SK-N-SH treated with all-trans-retinoic acid at 6 μM for 48 hours (cell line): ENCODE data around the gene PCNT.

Experiments
- ATAC-seq: fragments of 200-7000 bp; cut with Tn5 transposase; 3 replicates; pipeline ENCODE4 v1.9.1; 2020; ENCODE audit warnings: mild to moderate bottlenecking, moderate library complexity
- ARNTL ChIP-seq: fragments of 450-650 bp; formaldehyde crosslinking; IDR thresholded peaks from 2 replicates; pipeline ENCODE4 v1.5.0; 2020; ENCODE audit warnings: low read depth, mild to moderate bottlenecking, moderate library complexity, borderline replicate concordance
- BACH2 ChIP-seq: fragments of 250-450 bp; sonication (Bioruptor Pico); IDR thresholded peaks from 2 replicates; pipeline ENCODE4 v1.9.0; 2021; ENCODE audit warnings: mild to moderate bottlenecking, borderline replicate concordance
- CSDC2 ChIP-seq: fragments of 250-450 bp; sonication (Bioruptor Pico); IDR thresholded peaks from 2 replicates; pipeline ENCODE4 v1.5.0; 2020; ENCODE audit warnings: mild to moderate bottlenecking, moderate library complexity
- ESRRG ChIP-seq: fragments of 250-450 bp; sonication (Bioruptor Pico); IDR thresholded peaks from 2 replicates; pipeline ENCODE4 v1.6.1; 2021; ENCODE audit warnings: mild to moderate bottlenecking
- GLIS3 ChIP-seq: fragments of 250-450 bp; sonication (Bioruptor Pico); IDR thresholded peaks from 2 replicates; pipeline ENCODE4 v1.5.0; 2020; ENCODE audit warnings: mild to moderate bottlenecking, moderate library complexity
- POU6F1 ChIP-seq: fragments of 250-450 bp; sonication (Bioruptor Pico); IDR thresholded peaks from 2 replicates; pipeline ENCODE4 v1.8.0; 2021; ENCODE audit warnings: low read depth, mild to moderate bottlenecking, moderate library complexity, borderline replicate concordance
- PPARA ChIP-seq: fragments of 250-450 bp; sonication (Bioruptor Pico); IDR thresholded peaks from 2 replicates; pipeline ENCODE4 v1.5.0; 2020; ENCODE audit warnings: mild to moderate bottlenecking, borderline replicate concordance
- TCF4 ChIP-seq: fragments of 250-450 bp; sonication (Bioruptor Pico); IDR thresholded peaks from 2 replicates; pipeline ENCODE4 v1.8.0; 2021; ENCODE audit warnings: mild to moderate bottlenecking, moderate library complexity, borderline replicate concordance
- TOX ChIP-seq: fragments of 250-450 bp; sonication (Bioruptor Pico); IDR thresholded peaks from 2 replicates; pipeline ENCODE4 v1.8.0; 2021; ENCODE audit warnings: mild to moderate bottlenecking, moderate library complexity, borderline replicate concordance
- TSHZ2 ChIP-seq: fragments of 250-450 bp; sonication (Bioruptor Pico); IDR thresholded peaks from 2 replicates; pipeline ENCODE4 v1.5.0; 2020; ENCODE audit warnings: mild to moderate bottlenecking, moderate library complexity
- ZC3H10 ChIP-seq: fragments of 250-450 bp; sonication (Bioruptor Pico); IDR thresholded peaks from 2 replicates; pipeline ENCODE4 v1.5.1; 2021; ENCODE audit warnings: mild to moderate bottlenecking, moderate library complexity
- ZFP3 ChIP-seq: fragments of 250-450 bp; sonication (Bioruptor Pico); IDR thresholded peaks from 2 replicates; pipeline ENCODE4 v1.5.0; 2020; ENCODE audit warnings: mild to moderate bottlenecking, moderate library complexity
- ZNF565 ChIP-seq: fragments of 450-650 bp; formaldehyde crosslinking; conservative IDR thresholded peaks from 2 replicates; pipeline ENCODE4 v1.5.0; 2020; ENCODE audit warnings: low read depth, mild to moderate bottlenecking, moderate library complexity
- ZNF8 ChIP-seq: fragments of 450-650 bp; formaldehyde crosslinking; IDR thresholded peaks from 2 replicates; pipeline ENCODE4 v1.5.0; 2020; ENCODE audit warnings: mild to moderate bottlenecking, moderate library complexity
- TF ChIP-seq, protein P1 (sequence below): fragments of 250-450 bp; sonication (Bioruptor Pico); IDR thresholded peaks from 2 replicates; pipeline ENCODE4 v1.5.1; 2021; ENCODE audit warnings: mild to moderate bottlenecking, moderate library complexity
- TF ChIP-seq, protein P2 (sequence below): fragments of 250-450 bp; sonication (Bioruptor Pico); IDR thresholded peaks from 2 replicates; pipeline ENCODE4 v1.8.0; 2020; ENCODE audit warnings: mild to moderate bottlenecking, moderate library complexity, borderline replicate concordance

Gene PCNT

GRCh38 chr21:46376856-46377453, 53.0 kb downstream of the PCNT start (continued):
- TF ChIP-seq, protein P1, sequence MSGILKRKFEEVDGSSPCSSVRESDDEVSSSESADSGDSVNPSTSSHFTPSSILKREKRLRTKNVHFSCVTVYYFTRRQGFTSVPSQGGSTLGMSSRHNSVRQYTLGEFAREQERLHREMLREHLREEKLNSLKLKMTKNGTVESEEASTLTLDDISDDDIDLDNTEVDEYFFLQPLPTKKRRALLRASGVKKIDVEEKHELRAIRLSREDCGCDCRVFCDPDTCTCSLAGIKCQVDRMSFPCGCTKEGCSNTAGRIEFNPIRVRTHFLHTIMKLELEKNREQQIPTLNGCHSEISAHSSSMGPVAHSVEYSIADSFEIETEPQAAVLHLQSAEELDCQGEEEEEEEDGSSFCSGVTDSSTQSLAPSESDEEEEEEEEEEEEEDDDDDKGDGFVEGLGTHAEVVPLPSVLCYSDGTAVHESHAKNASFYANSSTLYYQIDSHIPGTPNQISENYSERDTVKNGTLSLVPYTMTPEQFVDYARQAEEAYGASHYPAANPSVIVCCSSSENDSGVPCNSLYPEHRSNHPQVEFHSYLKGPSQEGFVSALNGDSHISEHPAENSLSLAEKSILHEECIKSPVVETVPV (CRISPR knock-in tag), result no peak
- TF ChIP-seq ARNTL (no peak), ESRRG (no peak), TSHZ2 (CRISPR knock-in tag) (no peak)
- TF ChIP-seq, all 23 proteins: peak for 0

GRCh38 chr21:46377789-46378188, 53.8 kb downstream of the PCNT start:
- TF ChIP-seq TSHZ2 (CRISPR knock-in tag) (no peak), ARNTL (no peak), TOX (CRISPR knock-in tag) (no peak), TCF4 (CRISPR knock-in tag) (no peak), CSDC2 (no peak), POU6F1 (CRISPR knock-in tag) (no peak), ZNF565 (CRISPR knock-in tag) (no peak), ZNF8 (CRISPR knock-in tag) (no peak)
- TF ChIP-seq, protein P2, sequence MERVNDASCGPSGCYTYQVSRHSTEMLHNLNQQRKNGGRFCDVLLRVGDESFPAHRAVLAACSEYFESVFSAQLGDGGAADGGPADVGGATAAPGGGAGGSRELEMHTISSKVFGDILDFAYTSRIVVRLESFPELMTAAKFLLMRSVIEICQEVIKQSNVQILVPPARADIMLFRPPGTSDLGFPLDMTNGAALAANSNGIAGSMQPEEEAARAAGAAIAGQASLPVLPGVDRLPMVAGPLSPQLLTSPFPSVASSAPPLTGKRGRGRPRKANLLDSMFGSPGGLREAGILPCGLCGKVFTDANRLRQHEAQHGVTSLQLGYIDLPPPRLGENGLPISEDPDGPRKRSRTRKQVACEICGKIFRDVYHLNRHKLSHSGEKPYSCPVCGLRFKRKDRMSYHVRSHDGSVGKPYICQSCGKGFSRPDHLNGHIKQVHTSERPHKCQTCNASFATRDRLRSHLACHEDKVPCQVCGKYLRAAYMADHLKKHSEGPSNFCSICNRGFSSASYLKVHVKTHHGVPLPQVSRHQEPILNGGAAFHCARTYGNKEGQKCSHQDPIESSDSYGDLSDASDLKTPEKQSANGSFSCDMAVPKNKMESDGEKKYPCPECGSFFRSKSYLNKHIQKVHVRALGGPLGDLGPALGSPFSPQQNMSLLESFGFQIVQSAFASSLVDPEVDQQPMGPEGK (CRISPR knock-in tag), result no peak
- ATAC-seq, result no peak

- TF ChIP-seq POU6F1 (CRISPR knock-in tag), result no peak
- TF ChIP-seq PPARA (CRISPR knock-in tag), result no peak
- no peak for TF ChIP-seq GLIS3 (CRISPR knock-in tag)
- TF ChIP-seq TCF4 (CRISPR knock-in tag), result no peak
- no peak for TF ChIP-seq BACH2 (CRISPR knock-in tag)
- TF ChIP-seq TSHZ2 (CRISPR knock-in tag), result no peak
- TF ChIP-seq ZNF565 (CRISPR knock-in tag), result no peak
- no peak for TF ChIP-seq TOX (CRISPR knock-in tag)
- TF ChIP-seq ZNF8 (CRISPR knock-in tag), result no peak
- TF ChIP-seq, protein P2 (CRISPR knock-in tag), result no peak
- TF ChIP-seq CSDC2, result no peak
- TF ChIP-seq ESRRG, result no peak
- TF ChIP-seq ZFP3, result no peak
- TF ChIP-seq ZC3H10 (CRISPR knock-in tag), result no peak
- no peak for ATAC-seq
Measured at GRCh38 chr21:46379105-46379504, 55.1 kb downstream of the PCNT start.
